ENCODE data around the gene MAPK8. TPM values are rescaled to one million over a fixed set of nuclear protein-coding genes. Genes with fewer than 3 reads are reported as not detected.
A peak's percentile ranks its signal among the peaks of the same experiment; 100 is the strongest.

Gene MAPK8
- total RNA-seq, 1 donor from 2014 or later = 22.4 TPM

GRCh38 chr10:48472501-48473069, 166.1 kb downstream of the MAPK8 start:
- ATAC-seq (no peak), DNase-seq (ENCODE audit: low spot score) (no peak)

DNA sequence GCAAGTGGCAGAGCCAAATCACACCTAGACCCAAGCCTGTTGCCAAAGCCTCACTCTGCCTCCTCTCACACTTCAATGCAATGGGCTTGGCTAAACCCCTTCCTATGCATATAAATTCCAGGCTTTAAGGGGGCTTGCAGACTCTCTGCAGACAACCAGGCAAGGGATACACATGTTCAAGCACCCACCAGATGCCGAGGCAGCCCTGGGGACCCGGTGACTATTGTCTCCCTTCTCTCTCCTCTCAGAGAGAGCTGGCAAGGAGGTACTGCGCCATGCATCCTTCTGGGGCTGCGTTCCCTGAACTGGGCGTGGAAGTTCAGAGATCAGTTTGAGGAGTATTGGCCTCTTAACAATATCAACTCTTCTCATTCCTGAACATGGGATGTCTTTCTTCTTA, 167.2 kb downstream of the MAPK8 start:
- ATAC-seq = no peak
- peak; percentile 19 for DNase-seq (ENCODE audit: low spot score)

DNA sequence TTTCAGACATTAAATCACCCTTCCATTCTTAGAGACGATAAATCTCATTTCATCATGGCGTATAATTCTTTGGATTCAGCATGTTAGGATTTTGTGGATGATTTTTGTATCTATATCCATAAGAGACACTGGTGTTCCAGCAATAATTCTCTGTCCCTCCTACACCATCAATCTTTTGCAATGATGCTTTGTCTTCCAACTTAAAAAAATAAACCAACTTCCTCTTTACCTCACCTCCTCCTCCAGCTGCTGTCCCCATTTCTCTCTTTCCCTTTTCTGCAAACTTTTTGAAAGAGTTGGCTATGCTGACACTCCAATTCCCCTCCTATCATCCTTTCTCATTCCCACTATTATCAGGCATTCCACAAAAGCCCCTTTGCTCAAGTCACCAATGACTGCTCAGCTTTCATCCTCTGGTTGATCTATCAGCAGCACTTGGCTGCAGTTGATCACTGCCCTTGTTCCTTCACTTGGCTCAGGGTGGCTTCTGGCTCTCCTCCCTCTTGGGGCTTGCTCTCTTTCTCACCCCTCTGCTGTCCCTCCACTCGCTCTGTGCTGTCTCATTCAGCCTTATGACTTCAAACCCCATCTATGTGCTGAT, 168.4 kb downstream of the MAPK8 start:
- DNase-seq (ENCODE audit: low spot score) (no peak), ATAC-seq (no peak)

GRCh38 chr10:48475943-48476278, 169.4 kb downstream of the MAPK8 start:
- DNase-seq (ENCODE audit: low spot score) = peak; percentile 23
- no peak for ATAC-seq

GRCh38 chr10:48476279-48476982, 170.0 kb downstream of the MAPK8 start:
- DNase-seq (ENCODE audit: low spot score) = peak; percentile 29
- ATAC-seq = no peak

DNA sequence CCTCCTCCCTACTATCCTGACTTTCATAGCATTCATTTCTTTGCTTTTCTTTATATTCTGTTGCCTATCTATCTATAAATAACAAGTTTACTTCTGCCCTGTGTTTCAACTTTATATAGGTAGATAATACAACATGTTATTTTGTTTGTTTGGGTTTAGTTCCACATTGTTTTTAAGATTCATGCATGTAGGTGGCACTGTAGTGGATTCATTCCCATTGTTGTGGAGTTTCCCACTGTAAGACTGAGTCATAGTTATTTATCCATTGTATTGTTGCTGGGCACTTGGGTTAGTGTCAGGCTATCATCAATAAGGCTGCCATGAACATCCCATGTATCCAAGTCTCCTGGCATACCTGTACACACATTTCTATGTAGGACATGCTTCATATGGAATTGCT, 170.7 kb downstream of the MAPK8 start:
- DNase-seq (ENCODE audit: low spot score) = no peak
- ATAC-seq = no peak

GRCh38 chr10:48477616-48478015, 171.1 kb downstream of the MAPK8 start:
- no peak for DNase-seq (ENCODE audit: low spot score)
- ATAC-seq = no peak

DNA sequence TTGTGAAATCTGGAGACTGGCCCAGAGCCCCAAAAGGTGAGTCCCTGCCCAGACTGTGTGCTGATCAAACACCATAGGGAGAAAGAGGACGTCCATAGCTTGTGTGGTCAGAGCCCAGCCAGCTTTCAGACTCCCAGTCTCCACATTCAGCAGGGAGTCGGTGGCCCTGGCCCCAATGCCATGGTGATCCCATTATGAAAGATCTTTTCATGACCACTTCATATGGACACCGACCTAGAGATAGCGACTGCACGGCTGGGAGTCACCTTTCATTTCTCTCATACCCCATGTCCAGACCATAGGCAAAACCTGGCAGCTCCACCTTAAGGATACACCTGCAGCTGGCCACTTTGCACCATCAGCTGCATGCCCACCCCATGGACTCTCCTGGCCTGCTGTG, 172.0 kb downstream of the MAPK8 start:
- DNase-seq (ENCODE audit: low spot score) (peak; percentile 30), ATAC-seq (no peak)

- peak; percentile 41 for DNase-seq (ENCODE audit: low spot score)
- ATAC-seq = no peak
Measured at GRCh38 chr10:48478980-48479811, 172.7 kb downstream of the MAPK8 start.

- ATAC-seq = no peak
- peak; percentile 41 for DNase-seq (ENCODE audit: low spot score)
Measured at GRCh38 chr10:48480397-48481374, 174.2 kb downstream of the MAPK8 start.

- ATAC-seq (no peak), DNase-seq (ENCODE audit: low spot score) (peak; percentile 18)
Measured at GRCh38 chr10:48481385-48481784, 174.9 kb downstream of the MAPK8 start.

DNA sequence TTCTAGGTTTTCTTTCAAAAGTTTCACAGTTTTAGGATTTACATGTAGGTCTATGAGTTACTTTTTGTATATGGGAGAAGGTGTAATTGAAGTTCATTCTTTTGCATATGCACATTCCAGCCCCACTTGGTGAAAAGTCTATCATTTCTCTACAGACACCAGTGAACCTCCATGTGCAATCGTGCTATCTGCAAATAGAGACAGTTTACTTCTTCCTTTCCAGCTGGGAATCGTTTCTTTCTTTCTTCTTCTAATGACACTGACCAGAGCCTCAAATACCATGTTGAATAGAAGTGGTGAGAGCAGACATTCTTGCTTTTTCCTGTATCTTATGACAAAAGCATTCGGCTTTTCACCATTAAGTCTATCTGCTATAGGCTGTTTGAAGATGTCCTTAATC, 175.7 kb downstream of the MAPK8 start:
- ATAC-seq = no peak
- DNase-seq (ENCODE audit: low spot score) = no peak

DNA sequence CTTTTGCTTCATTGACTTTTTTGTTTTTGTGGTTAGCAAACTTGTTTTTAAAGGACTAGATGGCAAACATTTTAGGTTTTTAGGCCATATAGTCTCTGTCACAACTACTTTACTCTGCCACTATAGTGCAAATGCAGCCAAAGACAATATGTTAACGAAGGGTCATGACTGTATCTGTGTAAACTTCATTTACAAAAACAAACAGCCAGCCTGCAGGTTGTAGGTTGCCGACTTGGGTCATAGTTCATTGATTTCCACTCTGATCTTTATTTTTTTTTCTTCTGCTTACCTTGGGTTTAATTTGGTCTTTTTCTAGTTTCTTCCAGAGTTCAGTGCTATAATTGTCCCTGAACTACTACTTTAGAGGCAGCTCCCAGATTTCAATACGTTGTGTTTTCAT, 178.4 kb downstream of the MAPK8 start:
- ATAC-seq = peak; percentile 97
- DNase-seq (ENCODE audit: low spot score) = peak; percentile 39

- DNase-seq (ENCODE audit: low spot score) = no peak
- no peak for ATAC-seq
Measured at GRCh38 chr10:48485711-48486110, 179.2 kb downstream of the MAPK8 start.

- ATAC-seq (no peak), DNase-seq (ENCODE audit: low spot score) (no peak)
Measured at GRCh38 chr10:48487244-48487643, 180.8 kb downstream of the MAPK8 start.

Other genes with a start within 250 kb of the MAPK8 start
- gene FRMPD2, start 32.0 kb upstream of the MAPK8 start, total RNA-seq = not detected